Sigmoid colon (tissue), 7 donors: Measurements from ENCODE around the gene DNAJC19. TPM values are rescaled to one million over a fixed set of nuclear protein-coding genes. Genes with fewer than 3 reads are reported as not detected.
"Not testable (repeated sequence)": the region's sequence is repeated elsewhere in the genome, so short reads cannot be mapped to it uniquely, and the experiment has no call there.

Experiments used
- DNase-seq: peaks from one replicate; pipeline ENCODE4 v3.0.0-alpha.2; 2019
- H3K27ac ChIP-seq, 4 donors: fragments of 200-600 bp; sonication (generic); one replicate each; pipeline ENCODE4 v1.5.1; 2016 to 2019; ENCODE audit warnings: mild to moderate bottlenecking in 1 of 4
- H3K27me3 ChIP-seq, 3 donors: fragments of 200-600 bp; sonication (generic); one replicate each; pipeline ENCODE4 v1.5.1; 2019; ENCODE audit warnings: mild to moderate bottlenecking in 1 of 3
- H3K36me3 ChIP-seq, 4 donors: fragments of 200-600 bp; sonication (generic); one replicate each; pipeline ENCODE4 v1.5.1; 2016 to 2019
- H3K4me1 ChIP-seq, 4 donors: fragments of 200-600 bp; sonication (generic); one replicate each; pipeline ENCODE4 v1.5.1; 2017 to 2019
- H3K4me3 ChIP-seq, 4 donors: fragments of 200-600 bp; sonication (generic); one replicate each; pipeline ENCODE4 v1.5.1; 2017 to 2019; ENCODE audit warnings: mild to moderate bottlenecking in 2 of 4, moderate library complexity in 1 of 4
- H3K9me3 ChIP-seq, 4 donors: fragments of 200-600 bp in 3 of 4; sonication (generic) in 3 of 4; one replicate each; pipeline versions ENCODE4 v1.5.1 to v1.6.1; 2013 to 2019
- EP300 ChIP-seq, 4 donors: sonication (generic); formaldehyde crosslinking; IDR thresholded peaks; one replicate each; pipeline ENCODE4 v1.6.1; 2017; ENCODE audit warnings: antibody characterized with exemption in 4 of 4
- POLR2A ChIP-seq, 2 donors: fragments of 450-650 bp; IDR thresholded peaks; one replicate each; pipeline ENCODE4 v1.6.1; 2016; ENCODE audit warnings: antibody characterized with exemption in 2 of 2, mild to moderate bottlenecking in 2 of 2, moderate library complexity in 2 of 2
- POLR2AphosphoS5 ChIP-seq, 4 donors: sonication (generic); formaldehyde crosslinking; IDR thresholded peaks; one replicate each; pipeline ENCODE4 v1.6.1; 2017; ENCODE audit warnings: antibody characterized with exemption in 4 of 4
- WGBS, 2 donors: extraction: QIAGEN DNeasy Blood & Tissue Kit; methylation state at CpG; one replicate each; pipeline ENCODE4 v1.1.7; 2013; 5-methylcytosine and 5-hydroxymethylcytosine counted together
- intact Hi-C: fragments of 100-400 bp; cut with DNase I; formaldehyde crosslinking; loops from one replicate; pipeline ENCODE4 v1.15.1; 2023
- polyA plus RNA-seq, 3 donors: library from polyadenylated mRNA; stranded (reverse); fragments of 200-250 nt; gene quantifications; one replicate each; pipeline ENCODE4 v1.2.3, GENCODE V29; 2013
- total RNA-seq, 4 donors: library from RNA; depleted of rRNA; stranded (reverse); fragments of >200 nt; gene quantifications; one replicate each; pipeline ENCODE4 v1.1.0, GENCODE V29; 2016
- TF ChIP-seq, protein P1 (sequence below), 4 experiments: fragments of 450-650 bp in 3 of 4; fragments of 200-600 bp in 1 of 4; IDR thresholded peaks; one replicate each; pipeline ENCODE4 v1.5.1; 2016 to 2019; ENCODE audit warnings: antibody characterized with exemption in 4 of 4, mild to moderate bottlenecking in 3 of 4, moderate library complexity in 2 of 4
- donor health status: healthy with polysubstance abuse.
- donor health status: Bipolar disorder and iron deficiency.
- donor health status: healthy.

Gene DNAJC19
- total and polyA plus RNA-seq, 7 donors = 29.3 to 89.2 (median 42.3) TPM

DNA sequence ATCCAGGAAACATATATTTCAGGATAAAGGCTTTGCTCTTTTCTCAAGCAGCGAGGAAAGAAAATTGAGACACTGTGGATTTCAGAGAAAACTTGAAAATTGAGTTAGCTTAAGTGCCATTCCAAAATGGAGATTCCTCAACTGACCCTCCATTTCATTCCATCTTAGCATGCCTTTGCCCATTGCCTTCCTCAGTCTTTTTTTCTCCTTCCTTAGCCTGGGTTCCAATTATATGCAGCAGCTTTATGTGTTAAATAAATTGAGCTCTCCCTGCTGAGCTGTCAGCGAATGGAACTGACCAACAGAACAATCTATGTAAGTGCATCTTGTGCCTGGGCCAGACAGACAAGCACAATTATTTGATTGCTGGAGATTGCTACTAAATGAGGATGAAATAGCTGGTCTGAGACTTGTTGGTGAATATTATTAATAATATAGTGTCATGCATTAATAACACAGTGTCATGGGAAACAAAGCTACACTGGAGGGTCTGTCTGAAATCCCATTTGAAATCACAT is 6.9 kb upstream of the DNAJC19 start:
- no peak for DNase-seq
- no peaks in the 10 kb centered on the region for H3K36me3 ChIP-seq
- intact Hi-C loops = no loop called here
- H3K27ac ChIP-seq = no peak overlapping the region
- peaks cover 0 to 2% (median 0%) of the 10 kb centered on the region in 4 donors for H3K9me3 ChIP-seq
- H3K4me3 ChIP-seq = no peak overlapping the region
- TF ChIP-seq EP300 (IDR thresholded peaks at IDR 0.05) (no peak), POLR2AphosphoS5 (IDR thresholded peaks at IDR 0.05) (no peak), POLR2A (IDR thresholded peaks at IDR 0.05) (no peak)
- TF ChIP-seq, protein P1, sequence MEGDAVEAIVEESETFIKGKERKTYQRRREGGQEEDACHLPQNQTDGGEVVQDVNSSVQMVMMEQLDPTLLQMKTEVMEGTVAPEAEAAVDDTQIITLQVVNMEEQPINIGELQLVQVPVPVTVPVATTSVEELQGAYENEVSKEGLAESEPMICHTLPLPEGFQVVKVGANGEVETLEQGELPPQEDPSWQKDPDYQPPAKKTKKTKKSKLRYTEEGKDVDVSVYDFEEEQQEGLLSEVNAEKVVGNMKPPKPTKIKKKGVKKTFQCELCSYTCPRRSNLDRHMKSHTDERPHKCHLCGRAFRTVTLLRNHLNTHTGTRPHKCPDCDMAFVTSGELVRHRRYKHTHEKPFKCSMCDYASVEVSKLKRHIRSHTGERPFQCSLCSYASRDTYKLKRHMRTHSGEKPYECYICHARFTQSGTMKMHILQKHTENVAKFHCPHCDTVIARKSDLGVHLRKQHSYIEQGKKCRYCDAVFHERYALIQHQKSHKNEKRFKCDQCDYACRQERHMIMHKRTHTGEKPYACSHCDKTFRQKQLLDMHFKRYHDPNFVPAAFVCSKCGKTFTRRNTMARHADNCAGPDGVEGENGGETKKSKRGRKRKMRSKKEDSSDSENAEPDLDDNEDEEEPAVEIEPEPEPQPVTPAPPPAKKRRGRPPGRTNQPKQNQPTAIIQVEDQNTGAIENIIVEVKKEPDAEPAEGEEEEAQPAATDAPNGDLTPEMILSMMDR (IDR thresholded peaks at IDR 0.05) = no peak
- 90 to 91% methylated on average over 2 of the region's 2 CpGs for WGBS, 2 donors
- no peaks in the 10 kb centered on the region for H3K4me1 ChIP-seq
- H3K27me3 ChIP-seq = no peaks in the 10 kb centered on the region

DNA sequence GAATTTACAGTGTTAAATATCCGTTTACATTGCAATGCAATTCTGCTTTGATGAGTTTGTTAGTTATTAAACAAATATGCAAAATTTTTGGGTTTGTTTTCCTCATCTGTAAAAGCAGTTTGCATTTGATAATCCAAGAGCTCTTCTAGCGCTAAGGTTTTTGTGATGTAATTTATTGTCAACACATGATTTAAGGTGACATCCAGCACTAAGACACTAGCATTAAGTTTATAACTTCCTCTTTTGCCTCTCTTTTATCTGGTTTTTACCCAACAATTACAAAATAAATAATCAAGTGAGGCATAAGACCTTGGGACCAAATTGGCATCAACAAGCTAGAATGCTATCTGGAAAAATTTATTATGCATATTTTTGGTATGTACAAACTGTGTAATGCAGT is 969 bp upstream of the DNAJC19 start:
- DNase-seq = no peak
- intact Hi-C loops = no loop called here

DNA sequence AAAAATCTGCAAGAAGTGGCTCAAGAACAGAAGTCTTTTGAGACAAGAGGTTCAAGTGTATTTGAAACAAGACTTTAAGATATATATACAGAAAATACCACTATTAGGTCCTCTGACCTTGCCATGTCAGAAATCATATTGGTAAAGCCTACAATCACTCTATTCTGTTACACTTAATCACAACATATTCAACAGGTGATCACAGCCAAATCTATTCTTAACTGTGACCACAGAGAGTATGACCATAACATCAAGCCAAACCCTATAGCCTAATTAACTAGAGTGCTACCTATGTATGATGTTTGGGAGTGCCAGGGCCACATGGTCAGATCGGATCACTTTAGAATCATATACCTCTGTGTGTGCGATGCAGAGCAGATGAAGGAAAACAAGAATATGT is 2.2 kb downstream of the DNAJC19 start:
- WGBS, 2 donors = 95 to 99% methylated on average over 2 of the region's 2 CpGs
- Histone ChIP-seq H3K4me1 (peaks cover 0 to 29% (median 17%) of the 10 kb centered on the region in 4 donors), H3K27me3 (no peaks in the 10 kb centered on the region), H3K27ac (no peak overlapping the region), H3K36me3 (peaks cover 0 to 52% (median 0%) of the 10 kb centered on the region in 4 donors), H3K4me3 (no peak overlapping the region), H3K9me3 (no peaks in the 10 kb centered on the region)
- TF ChIP-seq EP300 (IDR thresholded peaks at IDR 0.05) (no peak), POLR2A (IDR thresholded peaks at IDR 0.05) (no peak), POLR2AphosphoS5 (IDR thresholded peaks at IDR 0.05) (no peak)
- TF ChIP-seq, protein P1 (IDR thresholded peaks at IDR 0.05) = no peak
- intact Hi-C loops = no loop called here
- DNase-seq = no peak

More for the DNA sequence above, 969 bp upstream of the DNAJC19 start:
- H3K4me3 ChIP-seq = peak overlapping the region in 3 of 4 donors; percentile 66 to 93 (median 77)
- 7 to 8% methylated on average over 2 of the region's 2 CpGs for WGBS, 2 donors
- peak overlapping the region; percentile 83 to 89 (median 88) for H3K27ac ChIP-seq
- peaks cover 0 to 29% (median 17%) of the 10 kb centered on the region in 4 donors for H3K4me1 ChIP-seq
- TF ChIP-seq POLR2AphosphoS5 (IDR thresholded peaks at IDR 0.05) = no peak
- TF ChIP-seq, protein P1 (IDR thresholded peaks at IDR 0.05) = no peak
- no peak for TF ChIP-seq EP300 (IDR thresholded peaks at IDR 0.05)
- no peak for TF ChIP-seq POLR2A (IDR thresholded peaks at IDR 0.05)
- no peaks in the 10 kb centered on the region for H3K9me3 ChIP-seq
- H3K36me3 ChIP-seq = peaks cover 0 to 22% (median 0%) of the 10 kb centered on the region in 4 donors
- no peaks in the 10 kb centered on the region for H3K27me3 ChIP-seq

DNA sequence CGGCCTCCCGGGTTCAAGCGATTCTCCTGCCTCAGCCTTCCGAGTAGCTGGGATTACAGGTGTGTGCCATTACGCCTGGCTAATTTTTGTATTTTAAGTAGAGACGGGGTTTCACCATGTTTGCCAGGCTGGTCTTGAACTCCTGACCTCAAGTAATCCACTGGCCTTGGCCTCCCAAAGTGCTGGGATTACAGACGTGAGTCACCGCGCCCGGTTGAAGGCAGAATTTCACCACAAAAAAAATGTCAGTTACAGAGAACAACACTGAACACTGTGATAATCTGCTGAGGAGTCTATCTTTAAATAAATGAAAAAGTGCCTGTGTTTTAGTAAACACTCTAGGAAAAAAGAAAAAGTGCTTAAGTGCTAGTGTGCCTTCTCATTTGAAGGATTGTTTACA is 3.2 kb downstream of the DNAJC19 start:
- DNase-seq, H3K27ac ChIP-seq, H3K27me3 ChIP-seq, H3K4me3 ChIP-seq, H3K9me3 ChIP-seq, intact Hi-C loops: not testable (repeated sequence)
- WGBS, 2 donors = 90 to 92% methylated on average over 10 of the region's 10 CpGs
- H3K36me3 ChIP-seq = peaks cover 0 to 52% (median 0%) of the 10 kb centered on the region in 4 donors
- H3K4me1 ChIP-seq = peaks cover 0 to 32% (median 18%) of the 10 kb centered on the region in 4 donors

DNA sequence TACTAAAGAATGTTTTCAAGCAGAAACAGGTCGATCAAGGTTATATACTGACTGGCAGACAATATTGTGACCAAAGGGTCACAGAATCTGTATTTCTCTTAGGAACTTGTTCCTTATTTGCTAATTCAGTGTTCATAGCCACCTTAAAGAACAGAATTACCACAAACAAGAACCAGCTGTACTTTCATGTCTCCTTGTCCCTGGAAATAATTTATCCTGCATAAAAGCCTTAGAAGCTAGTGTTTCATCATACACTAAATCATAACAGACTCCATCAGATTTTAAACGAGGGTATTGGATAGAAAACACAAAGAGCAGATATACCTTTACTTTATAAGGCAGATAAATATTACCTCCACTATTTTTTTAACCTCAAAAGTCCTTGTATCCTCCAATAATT is 6.4 kb downstream of the DNAJC19 start:
- Histone ChIP-seq H3K36me3 (peaks cover 0 to 62% (median 2%) of the 10 kb centered on the region in 4 donors), H3K4me1 (peaks cover 0 to 30% (median 13%) of the 10 kb centered on the region in 4 donors), H3K27ac (no peak overlapping the region), H3K4me3 (no peak overlapping the region), H3K9me3 (no peaks in the 10 kb centered on the region), H3K27me3 (no peaks in the 10 kb centered on the region)
- intact Hi-C loops = no loop called here
- TF ChIP-seq, protein P1 (IDR thresholded peaks at IDR 0.05) = no peak
- no peak for TF ChIP-seq POLR2A (IDR thresholded peaks at IDR 0.05)
- no peak for TF ChIP-seq EP300 (IDR thresholded peaks at IDR 0.05)
- TF ChIP-seq POLR2AphosphoS5 (IDR thresholded peaks at IDR 0.05) = no peak
- WGBS, 2 donors = 43 to 76% methylated on average over 2 of the region's 2 CpGs
- DNase-seq = no peak
